ENCODE measurements around the gene ANTXRL.
"Not testable (repeated sequence)": the region's sequence is repeated elsewhere in the genome, so short reads cannot be mapped to it uniquely, and the experiment has no call there.

ANTXRL gene

GRCh38 chr10:46300370-46300711, 13.5 kb downstream of the ANTXRL start:
- DNase-seq (ENCODE audit: low spot score in 2 of 2); H3K27me3 ChIP-seq (ENCODE audit: low read depth); H3K4me1 ChIP-seq; in situ Hi-C loops (cut with MboI; ENCODE audit: low sequenced_read_pairs); H3K4me3 ChIP-seq; H3K9me3 ChIP-seq; H3K36me3 ChIP-seq (replicated peaks): not testable (repeated sequence)

DNA sequence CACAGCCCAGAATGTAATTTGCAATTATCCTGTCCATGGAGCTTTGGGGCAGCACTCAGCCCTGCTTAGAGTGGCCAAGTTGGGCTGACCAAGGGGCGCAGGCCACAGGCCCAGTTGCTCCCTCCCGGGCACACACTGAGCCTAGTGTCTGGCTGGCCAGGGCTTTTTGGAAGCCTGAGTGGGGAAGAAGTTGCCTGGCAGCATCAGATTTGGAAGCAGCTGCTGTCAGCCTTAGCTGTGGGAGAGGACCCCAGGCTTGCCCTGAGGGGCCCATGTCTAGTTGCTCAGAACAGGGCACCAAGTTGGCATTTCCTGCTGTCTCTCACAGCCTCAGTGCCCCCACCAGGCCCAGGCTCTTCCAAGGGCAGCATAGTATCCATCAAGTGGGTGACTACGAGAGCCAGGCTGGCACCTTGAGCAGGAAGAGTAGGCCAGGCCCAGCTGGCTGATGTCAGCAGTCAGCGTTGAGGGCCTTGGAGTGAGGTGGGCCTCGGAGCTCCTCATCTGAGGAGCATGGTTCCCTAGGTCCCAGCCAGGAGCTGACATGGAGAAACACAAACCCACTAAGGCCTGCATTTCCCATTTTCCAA, 14.4 kb downstream of the ANTXRL start:
- H3K4me1 ChIP-seq, result no peaks in the 10 kb centered on the region
- in situ Hi-C loops (cut with MboI; ENCODE audit: low sequenced_read_pairs), result no loop called here
- H3K4me3 ChIP-seq, result no peak overlapping the region
- H3K36me3 ChIP-seq (replicated peaks), result no peaks in the 10 kb centered on the region
- no peaks in the 10 kb centered on the region for H3K9me3 ChIP-seq
- H3K27me3 ChIP-seq (ENCODE audit: low read depth), result no peaks in the 10 kb centered on the region
- DNase-seq (ENCODE audit: low spot score in 2 of 2), result no peak

GRCh38 chr10:46301721-46302479, 15.1 kb downstream of the ANTXRL start:
- no peaks in the 10 kb centered on the region for H3K36me3 ChIP-seq (replicated peaks)
- in situ Hi-C loops (cut with MboI; ENCODE audit: low sequenced_read_pairs), result no loop called here
- DNase-seq (ENCODE audit: low spot score in 2 of 2), result no peak
- no peak overlapping the region for H3K4me3 ChIP-seq
- H3K4me1 ChIP-seq, result no peaks in the 10 kb centered on the region
- no peaks in the 10 kb centered on the region for H3K27me3 ChIP-seq (ENCODE audit: low read depth)
- H3K9me3 ChIP-seq, result no peaks in the 10 kb centered on the region

GRCh38 chr10:46302765-46303352, 16.1 kb downstream of the ANTXRL start:
- H3K4me3 ChIP-seq; H3K9me3 ChIP-seq; DNase-seq (ENCODE audit: low spot score in 2 of 2); H3K4me1 ChIP-seq; in situ Hi-C loops (cut with MboI; ENCODE audit: low sequenced_read_pairs); H3K36me3 ChIP-seq (replicated peaks); H3K27me3 ChIP-seq (ENCODE audit: low read depth): not testable (repeated sequence)

DNA sequence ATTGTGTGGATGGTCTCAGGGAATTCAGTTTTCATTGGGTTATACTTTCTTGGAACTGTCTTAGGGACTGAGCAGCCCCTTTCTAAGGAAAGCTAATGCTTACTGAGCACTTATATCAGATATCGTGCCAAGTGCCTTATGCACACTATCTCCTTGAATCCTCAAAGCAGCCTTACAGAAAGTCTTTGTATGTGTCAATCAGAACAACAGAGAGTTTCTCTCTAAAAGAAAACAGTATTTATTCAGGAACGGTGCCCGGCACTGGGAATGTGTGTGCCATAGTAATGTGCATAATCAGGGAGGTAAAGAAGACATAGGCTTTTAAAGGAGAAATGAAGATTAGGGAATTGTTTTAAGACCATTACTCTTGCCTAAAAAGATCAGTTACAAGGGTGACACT, 17.3 kb downstream of the ANTXRL start:
- no peaks in the 10 kb centered on the region for H3K36me3 ChIP-seq (replicated peaks)
- no peaks in the 10 kb centered on the region for H3K9me3 ChIP-seq
- no peak overlapping the region for H3K4me3 ChIP-seq
- in situ Hi-C loops (cut with MboI; ENCODE audit: low sequenced_read_pairs), result no loop called here
- no peaks in the 10 kb centered on the region for H3K27me3 ChIP-seq (ENCODE audit: low read depth)
- H3K4me1 ChIP-seq, result no peaks in the 10 kb centered on the region
- DNase-seq (ENCODE audit: low spot score in 2 of 2), result no peak

DNA sequence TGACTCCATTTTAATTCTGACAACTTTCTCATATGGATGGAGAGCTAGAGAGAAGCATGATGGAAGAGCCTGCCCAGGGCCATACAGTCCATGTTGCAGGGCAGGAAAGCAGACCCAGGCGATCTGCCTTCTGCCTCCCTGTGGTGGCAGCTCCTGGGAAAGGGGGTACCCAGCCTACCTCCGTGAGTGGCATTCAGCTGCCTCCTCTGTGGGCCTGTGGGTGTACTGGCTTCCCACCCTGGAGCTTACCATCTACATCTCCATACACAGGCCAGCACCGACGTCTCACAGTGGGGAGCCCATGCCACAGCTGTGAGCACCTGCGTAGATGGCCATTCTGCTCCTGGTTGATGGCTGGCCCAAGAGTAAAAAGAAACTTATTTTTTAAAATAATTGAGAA, 17.9 kb downstream of the ANTXRL start:
- H3K9me3 ChIP-seq; H3K4me3 ChIP-seq; DNase-seq (ENCODE audit: low spot score in 2 of 2); H3K27me3 ChIP-seq (ENCODE audit: low read depth); H3K4me1 ChIP-seq; H3K36me3 ChIP-seq (replicated peaks); in situ Hi-C loops (cut with MboI; ENCODE audit: low sequenced_read_pairs): not testable (repeated sequence)

GRCh38 chr10:46305079-46305818, 18.5 kb downstream of the ANTXRL start:
- no peaks in the 10 kb centered on the region for H3K9me3 ChIP-seq
- H3K4me1 ChIP-seq, result no peaks in the 10 kb centered on the region
- no peaks in the 10 kb centered on the region for H3K36me3 ChIP-seq (replicated peaks)
- no peaks in the 10 kb centered on the region for H3K27me3 ChIP-seq (ENCODE audit: low read depth)
- in situ Hi-C loops (cut with MboI; ENCODE audit: low sequenced_read_pairs), result no loop called here
- no peak overlapping the region for H3K4me3 ChIP-seq
- no peak for DNase-seq (ENCODE audit: low spot score in 2 of 2)

DNA sequence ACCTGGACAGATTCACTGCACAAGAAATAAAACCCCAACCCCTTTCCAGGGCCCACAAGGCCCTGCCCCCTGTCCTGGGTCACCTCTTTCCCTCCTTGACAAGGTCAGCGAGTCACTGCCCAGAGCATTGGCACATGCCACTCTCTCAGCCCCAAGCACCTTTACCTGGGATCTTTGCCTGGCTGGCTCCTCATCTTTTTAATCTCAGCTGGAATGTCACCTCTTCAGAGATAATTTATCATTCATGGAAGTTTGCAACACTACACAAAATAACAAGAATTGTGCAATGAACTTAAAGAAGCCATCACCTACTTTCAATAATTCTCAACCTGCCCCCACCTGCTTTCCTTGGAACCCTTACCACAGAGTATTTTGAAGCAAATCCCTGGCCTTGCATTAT, 19.2 kb downstream of the ANTXRL start:
- Histone ChIP-seq H3K36me3 (replicated peaks) (no peaks in the 10 kb centered on the region), H3K4me3 (no peak overlapping the region), H3K4me1 (no peaks in the 10 kb centered on the region), H3K9me3 (no peaks in the 10 kb centered on the region), H3K27me3 (ENCODE audit: low read depth) (no peaks in the 10 kb centered on the region)
- in situ Hi-C loops (cut with MboI; ENCODE audit: low sequenced_read_pairs), result no loop called here
- DNase-seq (ENCODE audit: low spot score in 2 of 2), result no peak

GRCh38 chr10:46306516-46307184, 19.9 kb downstream of the ANTXRL start:
- H3K4me3 ChIP-seq, result no peak overlapping the region
- in situ Hi-C loops (cut with MboI; ENCODE audit: low sequenced_read_pairs), result no loop called here
- DNase-seq (ENCODE audit: low spot score in 2 of 2), result no peak
- no peaks in the 10 kb centered on the region for H3K4me1 ChIP-seq
- no peaks in the 10 kb centered on the region for H3K9me3 ChIP-seq
- H3K36me3 ChIP-seq (replicated peaks), result no peaks in the 10 kb centered on the region
- no peaks in the 10 kb centered on the region for H3K27me3 ChIP-seq (ENCODE audit: low read depth)

GRCh38 chr10:46307281-46308112, 20.7 kb downstream of the ANTXRL start:
- no peak for DNase-seq (ENCODE audit: low spot score in 2 of 2)
- no peak overlapping the region for H3K4me3 ChIP-seq
- in situ Hi-C loops (cut with MboI; ENCODE audit: low sequenced_read_pairs), result no loop called here
- no peaks in the 10 kb centered on the region for H3K4me1 ChIP-seq
- H3K36me3 ChIP-seq (replicated peaks), result no peaks in the 10 kb centered on the region
- H3K27me3 ChIP-seq (ENCODE audit: low read depth), result no peaks in the 10 kb centered on the region
- no peaks in the 10 kb centered on the region for H3K9me3 ChIP-seq

GRCh38 chr10:46308113-46308415, 21.3 kb downstream of the ANTXRL start:
- DNase-seq (ENCODE audit: low spot score in 2 of 2), result no peak
- no peaks in the 10 kb centered on the region for H3K27me3 ChIP-seq (ENCODE audit: low read depth)
- H3K9me3 ChIP-seq, result no peaks in the 10 kb centered on the region
- in situ Hi-C loops (cut with MboI; ENCODE audit: low sequenced_read_pairs), result no loop called here
- no peaks in the 10 kb centered on the region for H3K4me1 ChIP-seq
- H3K4me3 ChIP-seq, result no peak overlapping the region
- no peaks in the 10 kb centered on the region for H3K36me3 ChIP-seq (replicated peaks)

DNA sequence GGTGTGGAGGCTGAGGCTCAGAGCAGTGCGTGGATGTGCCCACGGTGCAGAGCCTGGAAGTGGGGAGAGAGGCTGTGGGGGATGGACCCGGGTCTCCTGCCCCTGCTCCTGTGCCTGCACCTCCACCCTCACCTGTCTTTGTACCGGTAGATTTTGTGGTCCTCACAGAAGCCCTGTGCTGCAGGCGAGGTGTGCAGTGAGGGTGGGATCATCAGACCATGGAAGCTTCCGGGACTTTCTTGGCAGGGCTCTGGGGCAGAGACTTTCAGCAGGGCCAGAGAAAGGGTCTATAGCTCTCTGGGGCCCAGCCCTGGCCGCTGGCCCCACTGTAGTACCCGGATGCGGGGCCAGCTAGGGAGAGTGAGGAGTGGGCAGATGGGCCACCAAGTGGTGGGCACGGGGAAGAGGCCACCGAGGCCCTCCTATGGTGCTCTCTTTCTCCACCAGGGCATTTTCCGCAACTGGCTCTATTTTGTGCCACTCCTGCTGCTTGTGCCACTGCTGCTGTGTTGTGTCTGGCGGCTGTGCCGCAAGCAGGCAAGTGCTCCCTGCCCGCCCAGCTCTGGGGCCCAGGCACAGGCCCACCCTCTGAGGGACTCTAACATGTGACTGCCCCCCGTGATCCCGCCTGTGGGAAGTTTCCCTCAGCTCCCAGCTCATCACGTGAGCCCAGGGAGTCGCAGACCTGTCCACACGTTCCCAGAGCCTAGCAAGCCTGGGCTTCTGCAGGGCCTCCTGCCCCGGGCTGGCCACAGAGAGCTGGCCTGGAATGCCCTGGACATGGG, 22.1 kb downstream of the ANTXRL start:
- no peak for DNase-seq (ENCODE audit: low spot score in 2 of 2)
- H3K36me3 ChIP-seq (replicated peaks), result no peaks in the 10 kb centered on the region
- in situ Hi-C loops (cut with MboI; ENCODE audit: low sequenced_read_pairs), result no loop called here
- H3K27me3 ChIP-seq (ENCODE audit: low read depth), result no peaks in the 10 kb centered on the region
- no peaks in the 10 kb centered on the region for H3K9me3 ChIP-seq
- no peak overlapping the region for H3K4me3 ChIP-seq
- H3K4me1 ChIP-seq, result no peaks in the 10 kb centered on the region
